ENCODE results near the gene JMJD7.

JMJD7 gene

DNA sequence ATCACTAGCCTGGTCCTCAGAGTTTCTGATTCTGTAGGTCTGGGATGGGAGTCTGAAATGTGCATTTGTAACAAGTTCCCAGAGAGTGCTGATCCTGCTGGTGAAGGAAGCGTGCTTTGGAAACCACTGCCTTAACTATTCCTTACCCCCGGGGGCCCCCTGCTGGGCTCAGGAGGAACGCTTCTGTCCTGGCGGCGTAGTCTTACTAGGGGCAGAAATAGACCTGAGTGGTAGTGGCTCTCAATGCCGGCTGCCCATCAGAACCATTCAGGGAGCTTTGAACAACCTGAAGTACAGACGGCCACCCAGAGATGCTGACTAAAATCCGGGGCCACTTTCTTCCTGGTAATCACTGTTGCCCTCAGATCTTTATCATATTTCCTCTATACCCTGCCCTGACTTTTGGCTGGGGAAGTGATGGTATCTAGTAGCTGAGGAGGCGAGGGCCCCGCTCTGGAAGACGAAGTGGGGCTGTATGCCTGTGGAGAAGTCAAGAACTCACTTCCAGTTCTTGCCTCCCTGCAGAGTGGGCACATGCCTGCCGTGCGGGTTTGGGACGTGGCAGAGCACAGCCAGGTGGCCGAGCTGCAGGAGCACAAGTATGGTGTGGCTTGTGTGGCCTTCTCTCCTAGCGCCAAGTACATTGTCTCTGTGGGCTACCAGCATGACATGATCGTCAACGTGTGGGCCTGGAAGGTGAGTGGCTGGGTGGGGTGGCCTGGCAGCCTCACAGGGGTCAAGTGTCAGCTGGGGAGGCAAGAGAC lies 16.3 kb upstream of the JMJD7 start:
- no peaks in the 10 kb centered on the region for H3K27me3 ChIP-seq (ENCODE audit: insufficient read depth, low read length)
- H3F3A ChIP-seq (ENCODE audit: insufficient read depth, low read length): no peaks in the 10 kb centered on the region
- H3K27ac ChIP-seq (ENCODE audit: low read depth, low read length, poor library complexity, severe bottlenecking): peak overlapping the region; percentile 27
- H3K9me3 ChIP-seq (ENCODE audit: low read length): no peaks in the 10 kb centered on the region
- TF ChIP-seq EZH2 (IDR thresholded peaks at IDR 0.05; ENCODE audit: borderline replicate concordance, low read length) (no peak), CTCF (IDR thresholded peaks at IDR 0.05; ENCODE audit: low read length) (peak; percentile 97)
- H3K9ac ChIP-seq (ENCODE audit: low read length): no peak overlapping the region
- no peak overlapping the region for H3K4me3 ChIP-seq (ENCODE audit: low read depth, low read length, poor library complexity, severe bottlenecking)
- no peaks in the 10 kb centered on the region for H3K9me2 ChIP-seq (ENCODE audit: low read depth, low read length)
- no peaks in the 10 kb centered on the region for H4K20me1 ChIP-seq (ENCODE audit: insufficient read depth, low read length)
- H3K79me2 ChIP-seq (ENCODE audit: insufficient read depth, low read length): no peaks in the 10 kb centered on the region
- H3K4me1 ChIP-seq (ENCODE audit: insufficient read depth, low read length, severe bottlenecking): peaks cover 21% of the 10 kb centered on the region
- peaks cover 5% of the 10 kb centered on the region; the same call in 1 of the 2 replicates for H3K36me3 ChIP-seq (ENCODE audit: insufficient read depth, low read length)
- H3K4me2 ChIP-seq (ENCODE audit: low read length): no peak overlapping the region
- H2AFZ ChIP-seq (ENCODE audit: low read length): no peak overlapping the region

DNA sequence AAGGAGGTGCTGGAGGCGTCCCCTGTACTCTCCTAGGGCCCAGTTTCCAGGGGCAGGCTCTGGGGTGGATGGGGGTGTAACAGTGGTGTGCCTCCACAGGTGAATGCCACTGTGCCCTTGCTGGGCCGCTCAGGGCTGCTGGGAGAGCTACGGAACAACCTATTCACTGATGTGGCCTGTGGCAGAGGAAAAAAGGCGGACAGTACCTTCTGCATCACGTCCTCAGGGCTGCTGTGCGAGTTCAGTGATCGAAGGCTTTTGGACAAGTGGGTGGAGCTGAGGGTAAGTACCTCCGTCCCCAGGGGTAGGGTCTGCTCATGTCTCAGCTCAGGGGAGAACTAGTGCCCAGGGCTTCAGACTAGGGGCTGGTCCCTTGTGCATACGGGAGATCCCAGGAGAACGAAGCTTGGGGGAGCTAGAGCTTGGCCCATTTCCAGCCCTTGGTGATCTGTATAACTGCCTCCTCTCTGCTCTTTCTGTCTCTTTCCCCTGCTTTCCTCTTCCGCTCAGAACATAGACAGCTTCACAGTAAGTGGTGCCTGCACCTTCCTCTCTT lies 15.0 kb upstream of the JMJD7 start:
- H3K27me3 ChIP-seq (ENCODE audit: insufficient read depth, low read length): no peaks in the 10 kb centered on the region
- H3K9me3 ChIP-seq (ENCODE audit: low read length): no peaks in the 10 kb centered on the region
- no peak overlapping the region for H3K9ac ChIP-seq (ENCODE audit: low read length)
- H3K36me3 ChIP-seq (ENCODE audit: insufficient read depth, low read length): peaks cover 5% of the 10 kb centered on the region; the same call in 1 of the 2 replicates
- no peaks in the 10 kb centered on the region for H3K9me2 ChIP-seq (ENCODE audit: low read depth, low read length)
- H3K79me2 ChIP-seq (ENCODE audit: insufficient read depth, low read length): no peaks in the 10 kb centered on the region
- H2AFZ ChIP-seq (ENCODE audit: low read length): no peak overlapping the region
- no peaks in the 10 kb centered on the region for H3F3A ChIP-seq (ENCODE audit: insufficient read depth, low read length)
- TF ChIP-seq CTCF (IDR thresholded peaks at IDR 0.05; ENCODE audit: low read length) (no peak), EZH2 (IDR thresholded peaks at IDR 0.05; ENCODE audit: borderline replicate concordance, low read length) (no peak)
- H3K4me2 ChIP-seq (ENCODE audit: low read length): no peak overlapping the region
- no peaks in the 10 kb centered on the region for H4K20me1 ChIP-seq (ENCODE audit: insufficient read depth, low read length)
- no peak overlapping the region for H3K27ac ChIP-seq (ENCODE audit: low read depth, low read length, poor library complexity, severe bottlenecking)
- H3K4me1 ChIP-seq (ENCODE audit: insufficient read depth, low read length, severe bottlenecking): peaks cover 21% of the 10 kb centered on the region
- H3K4me3 ChIP-seq (ENCODE audit: low read depth, low read length, poor library complexity, severe bottlenecking): no peak overlapping the region

GRCh38 chr15:41813426-41813825 lies 14.5 kb upstream of the JMJD7 start:
- no peaks in the 10 kb centered on the region for H3K79me2 ChIP-seq (ENCODE audit: insufficient read depth, low read length)
- peaks cover 21% of the 10 kb centered on the region for H3K4me1 ChIP-seq (ENCODE audit: insufficient read depth, low read length, severe bottlenecking)
- no peak overlapping the region for H3K9ac ChIP-seq (ENCODE audit: low read length)
- H3K9me2 ChIP-seq (ENCODE audit: low read depth, low read length): no peaks in the 10 kb centered on the region
- no peaks in the 10 kb centered on the region for H3F3A ChIP-seq (ENCODE audit: insufficient read depth, low read length)
- no peak overlapping the region for H3K27ac ChIP-seq (ENCODE audit: low read depth, low read length, poor library complexity, severe bottlenecking)
- H3K4me2 ChIP-seq (ENCODE audit: low read length): no peak overlapping the region
- TF ChIP-seq CTCF (IDR thresholded peaks at IDR 0.05; ENCODE audit: low read length) (no peak), EZH2 (IDR thresholded peaks at IDR 0.05; ENCODE audit: borderline replicate concordance, low read length) (no peak)
- no peaks in the 10 kb centered on the region for H3K27me3 ChIP-seq (ENCODE audit: insufficient read depth, low read length)
- H4K20me1 ChIP-seq (ENCODE audit: insufficient read depth, low read length): no peaks in the 10 kb centered on the region
- no peak overlapping the region for H3K4me3 ChIP-seq (ENCODE audit: low read depth, low read length, poor library complexity, severe bottlenecking)
- H3K36me3 ChIP-seq (ENCODE audit: insufficient read depth, low read length): peaks cover 5% of the 10 kb centered on the region; the same call in 1 of the 2 replicates
- no peaks in the 10 kb centered on the region for H3K9me3 ChIP-seq (ENCODE audit: low read length)
- no peak overlapping the region for H2AFZ ChIP-seq (ENCODE audit: low read length)
